ENCODE data around the gene PRKRIP1.
"Not testable (repeated sequence)": the region's sequence is repeated elsewhere in the genome, so short reads cannot be mapped to it uniquely, and the experiment has no call there.

The PRKRIP1 gene

GRCh38 chr7:102400360-102400759 is 4.2 kb downstream of the PRKRIP1 start:
- TF ChIP-seq ZFX (IDR thresholded peaks at IDR 0.05) (no peak), CTCF (conservative IDR thresholded peaks at IDR 0.05) (no peak)
- H3K27ac ChIP-seq = no peak overlapping the region

GRCh38 chr7:102403563-102403962 is 7.4 kb downstream of the PRKRIP1 start:
- TF ChIP-seq CTCF (conservative IDR thresholded peaks at IDR 0.05) (no peak), ZFX (IDR thresholded peaks at IDR 0.05) (no peak)
- no peak overlapping the region for H3K27ac ChIP-seq

GRCh38 chr7:102404005-102404861 is 8.1 kb downstream of the PRKRIP1 start:
- no peak overlapping the region for H3K27ac ChIP-seq
- TF ChIP-seq CTCF (conservative IDR thresholded peaks at IDR 0.05) = peak; percentile 83
- TF ChIP-seq ZFX (IDR thresholded peaks at IDR 0.05) = no peak

- not testable (repeated sequence) for H3K27ac ChIP-seq
- peak; percentile 52 for TF ChIP-seq CTCF (conservative IDR thresholded peaks at IDR 0.05)
Measured at GRCh38 chr7:102404862-102405188, 8.7 kb downstream of the PRKRIP1 start.

GRCh38 chr7:102407910-102408309 is 11.7 kb downstream of the PRKRIP1 start:
- TF ChIP-seq ZFX (IDR thresholded peaks at IDR 0.05) (no peak), CTCF (conservative IDR thresholded peaks at IDR 0.05) (no peak)
- H3K27ac ChIP-seq = no peak overlapping the region

GRCh38 chr7:102408530-102408929 is 12.4 kb downstream of the PRKRIP1 start:
- H3K27ac ChIP-seq = not testable (repeated sequence)

GRCh38 chr7:102409340-102409739 is 13.2 kb downstream of the PRKRIP1 start:
- H3K27ac ChIP-seq = no peak overlapping the region
- TF ChIP-seq CTCF (conservative IDR thresholded peaks at IDR 0.05) = no peak

GRCh38 chr7:102410123-102410522 is 14.0 kb downstream of the PRKRIP1 start:
- TF ChIP-seq ZFX (IDR thresholded peaks at IDR 0.05) (no peak), CTCF (conservative IDR thresholded peaks at IDR 0.05) (no peak)
- no peak overlapping the region for H3K27ac ChIP-seq

Measured in C4-2B (cell line).